Parathyroid adenoma (tissue), 2 donors: ENCODE data around the gene GJB5.

Experiments used
- H2AFZ ChIP-seq: fragments of 300-600 bp; sonication (generic); one replicate; pipeline ENCODE4 v1.7.0; 2017; ENCODE audit warnings: antibody characterized with exemption, mild to moderate bottlenecking
- H3K27ac ChIP-seq: fragments of 300-600 bp; sonication (generic); one replicate; pipeline ENCODE4 v1.7.0; 2017
- H3K27me3 ChIP-seq: fragments of 300-600 bp; sonication (generic); one replicate; pipeline ENCODE4 v1.7.0; 2017; ENCODE audit warnings: low read length; ENCODE audit not compliant: control insufficient read depth, insufficient read depth
- H3K36me3 ChIP-seq: fragments of 300-600 bp; sonication (generic); one replicate; pipeline ENCODE4 v1.7.0; 2017; ENCODE audit warnings: low read length; ENCODE audit not compliant: control insufficient read depth, insufficient read depth
- H3K4me1 ChIP-seq: fragments of 300-600 bp; sonication (generic); one replicate; pipeline ENCODE4 v1.7.0; 2017; ENCODE audit warnings: control low read depth
- H3K4me2 ChIP-seq: fragments of 300-600 bp; sonication (generic); one replicate; pipeline ENCODE4 v1.7.0; 2017; ENCODE audit warnings: low read length
- H3K4me3 ChIP-seq: fragments of 300-600 bp; sonication (generic); one replicate; pipeline ENCODE4 v1.7.0; 2017; ENCODE audit warnings: low read depth, low read length
- H3K79me2 ChIP-seq: fragments of 300-600 bp; sonication (generic); one replicate; pipeline ENCODE4 v1.7.0; 2017; ENCODE audit warnings: control low read depth
- H3K9ac ChIP-seq: fragments of 300-600 bp; sonication (generic); one replicate; pipeline ENCODE4 v1.7.0; 2017; ENCODE audit warnings: mild to moderate bottlenecking
- H3K9me3 ChIP-seq: fragments of 300-600 bp; sonication (generic); one replicate; pipeline ENCODE4 v1.7.0; 2017; ENCODE audit warnings: low read length; ENCODE audit not compliant: control insufficient read depth
- CTCF ChIP-seq: fragments of 300-600 bp; sonication (generic); IDR thresholded peaks from one replicate; pipeline ENCODE4 v1.7.0; 2017; ENCODE audit warnings: antibody characterized with exemption, mild to moderate bottlenecking
- donor health status: primary hyperparathyroidism.

The GJB5 gene

GRCh38 chr1:34743775-34744174 is 11.1 kb upstream of the GJB5 start:
- Histone ChIP-seq H3K9me3 (no peaks in the 10 kb centered on the region), H3K27me3 (no peaks in the 10 kb centered on the region), H3K4me2 (no peak overlapping the region), H3K4me3 (no peak overlapping the region), H3K4me1 (no peaks in the 10 kb centered on the region), H3K9ac (no peak overlapping the region), H3K36me3 (no peaks in the 10 kb centered on the region), H3K79me2 (no peaks in the 10 kb centered on the region), H3K27ac (no peak overlapping the region), H2AFZ (no peak overlapping the region)
- TF ChIP-seq CTCF, result no peak

GRCh38 chr1:34744851-34745250 is 10.0 kb upstream of the GJB5 start:
- no peaks in the 10 kb centered on the region for H3K27me3 ChIP-seq
- H3K27ac ChIP-seq, result no peak overlapping the region
- no peak overlapping the region for H3K4me3 ChIP-seq

GRCh38 chr1:34745666-34746065 is 9.2 kb upstream of the GJB5 start:
- TF ChIP-seq CTCF, result no peak
- H3K27me3 ChIP-seq, result no peaks in the 10 kb centered on the region
- H3K9me3 ChIP-seq, result no peaks in the 10 kb centered on the region
- no peaks in the 10 kb centered on the region for H3K79me2 ChIP-seq
- H3K36me3 ChIP-seq, result no peaks in the 10 kb centered on the region
- no peak overlapping the region for H3K27ac ChIP-seq
- H3K4me1 ChIP-seq, result no peaks in the 10 kb centered on the region
- no peak overlapping the region for H3K4me2 ChIP-seq
- H3K4me3 ChIP-seq, result no peak overlapping the region
- no peak overlapping the region for H3K9ac ChIP-seq
- H2AFZ ChIP-seq, result no peak overlapping the region

More at GRCh38 chr1:34744851-34745250, 10.0 kb upstream of the GJB5 start:
- no peaks in the 10 kb centered on the region for H3K79me2 ChIP-seq
- no peak overlapping the region for H2AFZ ChIP-seq
- no peaks in the 10 kb centered on the region for H3K36me3 ChIP-seq
- no peaks in the 10 kb centered on the region for H3K4me1 ChIP-seq
- no peak for TF ChIP-seq CTCF
- no peak overlapping the region for H3K4me2 ChIP-seq
- H3K9ac ChIP-seq, result no peak overlapping the region
- H3K9me3 ChIP-seq, result no peaks in the 10 kb centered on the region

GRCh38 chr1:34746101-34746500 is 8.7 kb upstream of the GJB5 start:
- Histone ChIP-seq H3K9me3 (no peaks in the 10 kb centered on the region), H2AFZ (no peak overlapping the region), H3K4me1 (no peaks in the 10 kb centered on the region), H3K4me3 (no peak overlapping the region), H3K36me3 (no peaks in the 10 kb centered on the region), H3K4me2 (no peak overlapping the region), H3K9ac (no peak overlapping the region), H3K27me3 (no peaks in the 10 kb centered on the region), H3K79me2 (no peaks in the 10 kb centered on the region), H3K27ac (no peak overlapping the region)
- no peak for TF ChIP-seq CTCF

- Histone ChIP-seq H3K4me1 (no peaks in the 10 kb centered on the region), H3K79me2 (no peaks in the 10 kb centered on the region), H3K4me3 (no peak overlapping the region), H3K27ac (no peak overlapping the region), H3K27me3 (no peaks in the 10 kb centered on the region), H3K36me3 (no peaks in the 10 kb centered on the region), H3K9ac (no peak overlapping the region), H3K9me3 (no peaks in the 10 kb centered on the region), H2AFZ (no peak overlapping the region), H3K4me2 (no peak overlapping the region)
- no peak for TF ChIP-seq CTCF
Observed at GRCh38 chr1:34746785-34747637, 7.8 kb upstream of the GJB5 start.
